NCI-H345 (cell line): ENCODE measurements around the gene TBC1D22A.

Experiments
- DNase-seq: peaks from one replicate; lab custom pipeline; 2025; lab: John Stamatoyannopoulos, UW

TBC1D22A gene

GRCh38 chr22:46753360-46753759, 9.1 kb upstream of the TBC1D22A start:
- no peak for DNase-seq

- no peak for DNase-seq
Measured at GRCh38 chr22:46753761-46754109, 8.7 kb upstream of the TBC1D22A start.

GRCh38 chr22:46754110-46754799, 8.2 kb upstream of the TBC1D22A start:
- DNase-seq: no peak

GRCh38 chr22:46754826-46755225, 7.6 kb upstream of the TBC1D22A start:
- DNase-seq: no peak

- DNase-seq: no peak
Measured at GRCh38 chr22:46755525-46755924, 6.9 kb upstream of the TBC1D22A start.

- DNase-seq: no peak
Measured at GRCh38 chr22:46756097-46756496, 6.4 kb upstream of the TBC1D22A start.

- DNase-seq: no peak
Measured at GRCh38 chr22:46757104-46757503, 5.3 kb upstream of the TBC1D22A start.

GRCh38 chr22:46758121-46758520, 4.3 kb upstream of the TBC1D22A start:
- no peak for DNase-seq

GRCh38 chr22:46758867-46759290, 3.6 kb upstream of the TBC1D22A start:
- DNase-seq: peak; percentile 20

- DNase-seq: no peak
Measured at GRCh38 chr22:46761017-46761416, 1.4 kb upstream of the TBC1D22A start.

GRCh38 chr22:46761539-46762237, 762 bp upstream of the TBC1D22A start:
- no peak for DNase-seq

- no peak for DNase-seq
Measured at GRCh38 chr22:46763051-46763705, 728 bp downstream of the TBC1D22A start.

- no peak for DNase-seq
Measured at GRCh38 chr22:46764140-46764680, 1.8 kb downstream of the TBC1D22A start.

- DNase-seq: no peak
Measured at GRCh38 chr22:46764779-46765485, 2.5 kb downstream of the TBC1D22A start.

GRCh38 chr22:46766611-46767010, 4.2 kb downstream of the TBC1D22A start:
- DNase-seq: no peak

GRCh38 chr22:46767249-46767985, 5.0 kb downstream of the TBC1D22A start:
- DNase-seq: no peak

GRCh38 chr22:46769191-46769675, 6.8 kb downstream of the TBC1D22A start:
- peak; percentile 81 for DNase-seq

- DNase-seq: no peak
Measured at GRCh38 chr22:46769706-46770105, 7.3 kb downstream of the TBC1D22A start.

GRCh38 chr22:46770151-46770641, 7.7 kb downstream of the TBC1D22A start:
- DNase-seq: no peak

GRCh38 chr22:46770726-46771125, 8.3 kb downstream of the TBC1D22A start:
- no peak for DNase-seq

GRCh38 chr22:46773076-46773475, 10.6 kb downstream of the TBC1D22A start:
- DNase-seq: no peak
